Ammon's horn (tissue), 1 donor: ENCODE measurements around the gene ABCC9.

Experiments
- DNase-seq: peaks from one replicate; pipeline ENCODE4 v3.0.0-alpha.2; 2016; ENCODE audit warnings: low spot score

The ABCC9 gene

DNA sequence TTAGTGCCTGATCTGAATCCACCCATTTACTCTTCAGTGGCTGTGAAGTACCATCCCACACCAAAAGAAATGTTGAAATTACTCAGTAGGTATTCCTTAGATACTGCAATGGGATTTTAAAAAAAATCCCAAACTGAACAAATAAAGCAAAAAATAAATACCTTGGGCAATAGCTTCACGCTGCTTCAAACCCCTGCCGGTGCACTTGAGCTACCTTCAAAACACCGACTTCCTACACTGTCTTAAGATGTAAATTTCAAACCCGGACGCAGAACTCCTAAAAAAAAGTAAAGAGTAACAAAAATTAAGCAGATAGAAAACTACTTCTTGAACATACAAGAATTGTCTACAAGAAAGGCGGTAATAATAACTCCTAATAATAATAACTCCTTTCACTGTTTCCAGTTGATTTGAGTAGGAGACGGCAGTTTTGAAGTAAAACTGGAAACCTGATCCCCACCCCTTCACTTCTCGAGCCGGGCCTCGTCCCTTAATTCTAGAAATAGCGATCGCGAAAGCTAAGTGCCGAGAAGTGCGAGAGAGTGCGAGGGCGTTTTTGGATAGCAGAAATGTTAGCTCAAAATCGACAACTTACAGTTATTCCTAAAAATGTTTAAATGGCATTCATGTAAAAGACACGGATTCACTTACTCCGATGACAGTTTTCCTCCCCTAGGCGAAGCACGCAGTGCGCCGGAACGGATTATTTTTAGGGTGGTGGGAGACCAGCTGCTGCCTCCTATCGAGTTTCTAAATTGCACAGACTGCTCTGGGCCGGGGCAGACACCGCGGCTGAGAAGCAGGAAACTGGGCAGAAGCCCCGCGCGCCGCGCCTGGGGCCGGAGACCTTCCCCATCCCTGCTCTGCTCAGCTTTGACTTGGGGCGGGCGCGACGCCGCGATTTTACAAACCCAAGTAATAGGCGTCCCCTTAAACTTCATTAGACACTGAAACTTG is at the start of gene ABCC9:
TSS of gene ABCC9 (minus strand) at position 878 of the 957 bp plus-strand sequence. CDS start 4,752 bp downstream, outside the sequence.
- peak; percentile 14 for DNase-seq

DNA sequence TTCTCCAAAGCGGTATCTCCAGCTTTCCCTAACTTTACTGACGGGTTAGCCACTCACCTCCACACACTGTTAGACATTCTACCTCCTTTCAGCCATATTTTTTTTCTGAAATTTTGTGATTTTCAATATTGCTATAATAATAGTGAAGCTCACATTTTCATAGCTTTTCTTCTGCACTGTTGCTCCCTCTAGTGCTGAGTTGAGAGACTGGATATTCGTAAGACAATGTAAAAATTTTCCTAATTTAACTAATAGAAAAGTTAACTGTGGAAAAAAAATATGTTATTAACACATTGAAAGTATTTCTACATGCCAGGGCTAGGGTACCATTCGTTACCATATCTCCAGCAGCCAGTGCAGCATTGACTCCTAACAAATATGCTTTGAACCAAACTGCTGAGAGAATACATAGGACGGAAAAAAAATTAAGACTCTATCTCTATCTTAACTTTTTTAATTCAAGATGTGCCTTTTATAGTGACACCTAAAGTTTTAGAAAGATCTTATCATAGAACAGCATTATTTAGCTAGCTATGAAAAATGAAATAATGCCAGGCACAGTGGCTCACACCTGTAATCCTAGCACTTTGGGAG is 48.7 kb upstream of the ABCC9 start:
- peak; percentile 39 for DNase-seq

DNA sequence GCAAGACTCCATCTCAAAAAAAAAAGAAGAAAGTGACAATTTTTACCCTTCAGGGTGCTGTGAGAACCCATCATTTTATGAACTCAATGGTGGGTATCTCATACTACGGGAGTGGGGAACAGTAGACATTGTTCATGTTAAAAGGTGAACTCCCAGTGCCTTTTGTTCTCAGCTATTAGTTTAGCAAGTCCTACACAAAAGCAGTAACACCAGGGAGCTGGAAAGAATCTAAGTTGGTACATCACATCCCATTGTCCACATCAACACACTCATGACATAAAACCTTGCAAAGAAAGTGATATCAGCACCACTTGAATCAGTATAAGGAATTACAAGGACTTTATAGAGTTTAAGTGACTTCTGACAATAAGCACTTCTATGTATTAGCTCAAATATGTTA is 47.4 kb upstream of the ABCC9 start:
- no peak for DNase-seq

DNA sequence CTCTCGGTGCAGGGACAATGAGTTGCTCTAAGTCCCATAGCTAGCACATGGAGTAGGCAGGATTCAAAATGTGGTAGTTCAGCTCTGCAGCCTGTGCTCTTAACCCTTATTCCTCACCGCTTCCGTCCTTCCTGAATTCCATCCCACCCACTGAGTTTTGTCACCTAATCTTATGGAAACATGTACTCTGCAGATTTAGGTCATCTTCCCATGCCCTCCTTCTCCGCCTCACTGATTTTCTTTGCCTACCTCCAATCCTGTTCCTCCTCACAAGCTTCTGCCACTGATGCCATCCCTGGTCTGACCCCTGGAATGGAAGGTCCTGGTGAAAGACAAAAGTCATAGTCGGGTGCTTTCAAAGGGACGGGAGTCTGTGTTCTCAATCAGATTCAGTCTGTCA is 46.5 kb upstream of the ABCC9 start:
- no peak for DNase-seq

DNA sequence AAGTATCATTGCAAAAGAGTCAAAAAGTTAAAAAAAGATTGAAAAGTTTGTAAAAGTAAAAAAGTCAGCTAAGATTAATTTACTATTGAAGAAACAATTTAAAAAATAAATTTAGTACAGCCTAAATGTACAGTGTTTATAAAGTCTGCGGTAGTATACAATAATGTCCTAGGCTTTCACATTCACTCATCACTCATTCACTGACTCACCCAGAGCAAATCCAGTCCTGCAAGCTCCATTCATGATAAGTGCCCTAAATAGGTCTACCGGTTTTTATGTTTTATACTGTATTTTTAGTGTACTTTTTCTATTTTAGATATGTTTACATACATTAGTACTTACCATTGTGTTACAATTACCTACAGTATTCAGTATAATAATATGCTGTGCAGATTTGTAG is 43.9 kb upstream of the ABCC9 start:
- DNase-seq = no peak

DNA sequence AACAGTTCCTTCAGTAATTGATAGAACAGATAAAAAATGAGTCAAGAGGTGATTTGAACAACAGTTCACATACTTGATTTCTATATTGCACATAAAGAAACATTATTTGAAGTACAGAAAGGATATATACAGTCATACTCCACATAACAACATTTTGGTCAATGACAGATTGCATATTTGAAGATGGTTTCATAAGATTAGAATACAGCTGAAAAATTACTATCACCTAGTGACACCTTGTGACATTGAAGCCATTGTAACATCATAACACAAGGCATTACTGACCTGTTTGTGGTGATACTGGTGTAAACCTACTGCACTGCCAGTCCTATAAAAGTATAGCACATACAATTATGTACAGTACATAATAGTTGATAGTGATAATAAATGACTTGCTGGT is 43.1 kb upstream of the ABCC9 start:
- no peak for DNase-seq

DNA sequence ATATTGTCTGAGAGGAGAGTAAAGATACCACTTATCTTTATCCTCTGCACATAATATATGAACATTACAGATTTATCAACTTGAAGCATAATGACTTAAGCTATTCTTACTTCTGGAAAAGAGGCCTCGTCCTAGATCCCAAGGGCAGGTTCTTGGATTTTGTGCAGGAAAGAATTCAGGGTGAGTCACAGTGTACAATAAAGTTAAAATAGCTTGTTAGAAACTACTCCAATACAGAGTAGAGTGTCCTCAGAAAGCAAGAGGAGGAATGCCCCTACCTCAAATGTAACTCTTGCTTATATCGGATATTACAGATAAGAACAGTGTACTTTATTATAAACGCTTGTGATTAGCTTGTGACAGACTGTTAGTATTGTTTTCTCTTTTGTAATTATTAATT is 41.9 kb upstream of the ABCC9 start:
- DNase-seq = no peak

DNA sequence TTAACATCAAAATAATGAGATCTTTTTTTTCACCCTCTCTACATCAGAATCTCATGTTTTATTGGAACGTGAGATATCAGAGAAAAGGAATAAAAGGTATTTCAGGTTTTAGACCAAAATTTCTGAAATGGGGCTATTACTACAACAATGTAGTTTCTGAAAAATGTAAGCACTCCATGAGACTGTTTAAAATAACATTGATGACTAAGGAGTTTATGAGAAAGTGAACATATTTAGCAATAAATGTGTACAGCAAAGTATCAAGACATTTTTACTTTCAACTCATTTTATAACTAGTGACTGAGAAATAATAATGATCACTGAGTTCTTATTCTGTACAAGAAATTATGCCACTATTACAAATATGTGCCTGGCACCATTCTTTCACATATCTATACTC is 39.3 kb upstream of the ABCC9 start:
- DNase-seq = no peak

DNA sequence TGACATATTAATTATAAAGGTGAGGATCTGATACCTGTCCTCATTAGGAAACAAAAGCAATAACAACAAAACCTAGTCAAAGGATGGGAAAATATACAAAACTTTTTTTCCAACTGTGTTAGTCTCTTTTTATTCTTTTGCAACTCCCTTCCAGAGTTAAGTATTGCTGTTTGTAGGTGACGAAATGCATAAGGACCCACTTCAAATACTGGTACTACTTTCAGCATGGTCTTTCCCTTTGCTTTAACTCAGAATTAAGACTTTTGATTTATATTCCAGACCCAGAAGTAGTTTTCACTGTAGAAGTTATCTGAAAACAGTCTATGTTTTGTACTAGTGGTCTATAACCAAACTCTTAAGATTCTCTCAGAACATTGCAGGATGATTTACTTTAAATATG is 34.1 kb upstream of the ABCC9 start:
- DNase-seq = no peak

DNA sequence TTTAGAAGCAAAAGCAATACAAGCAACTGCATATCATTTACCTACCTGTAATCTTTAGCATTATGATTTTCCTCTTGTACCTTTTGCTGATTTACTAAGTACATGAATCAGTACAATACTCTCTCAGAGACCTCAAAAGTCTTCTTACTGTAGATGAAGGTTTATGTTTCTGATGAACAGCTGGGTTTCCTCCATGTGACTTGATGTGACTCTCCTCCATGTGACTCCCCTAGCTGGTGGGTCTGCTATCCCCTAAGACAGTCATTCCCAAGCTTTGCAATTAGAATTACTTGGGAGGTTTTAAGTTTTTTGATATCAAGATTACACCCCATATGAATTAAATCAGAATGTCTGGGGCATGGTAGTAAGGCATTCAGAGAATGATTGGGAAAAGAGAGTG is 32.0 kb upstream of the ABCC9 start:
- DNase-seq = no peak

DNA sequence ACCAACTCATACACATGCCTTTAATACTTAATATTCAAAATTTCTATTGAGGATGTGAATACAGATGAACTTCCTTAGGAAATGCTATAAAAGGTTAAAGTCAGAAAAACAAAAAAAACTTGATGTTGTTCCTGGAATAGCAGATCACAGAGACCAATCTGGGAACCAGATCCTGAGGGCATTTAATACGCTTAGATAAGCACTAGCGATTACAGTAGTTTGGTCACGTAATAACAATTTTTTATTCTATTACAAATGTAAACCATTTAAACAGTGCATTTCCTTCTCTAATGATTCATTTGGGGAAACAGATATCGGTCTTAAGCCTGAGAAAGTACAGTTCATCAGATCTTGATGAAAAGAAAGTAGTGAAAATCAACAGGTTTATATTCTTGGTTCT is 30.8 kb upstream of the ABCC9 start:
- DNase-seq = no peak

DNA sequence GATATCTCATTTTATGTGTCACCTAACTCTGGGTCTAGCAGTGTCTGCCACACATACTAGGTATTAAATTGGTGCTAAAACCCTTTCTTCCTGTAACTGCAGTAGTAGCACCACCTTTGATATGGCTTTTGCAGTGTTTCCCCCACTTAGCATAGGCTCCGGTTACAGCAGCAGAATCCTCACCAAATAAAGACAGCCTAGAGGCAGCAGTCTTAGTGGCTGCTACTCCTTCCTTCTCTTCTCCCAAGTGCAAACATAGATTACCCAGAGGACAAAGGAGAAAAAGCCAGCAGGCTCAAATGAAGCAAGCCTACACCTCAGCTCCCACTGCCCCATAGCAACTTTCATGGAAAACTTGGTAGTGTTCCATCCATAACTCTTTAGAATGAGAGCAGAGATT is 30.1 kb upstream of the ABCC9 start:
- DNase-seq = no peak

DNA sequence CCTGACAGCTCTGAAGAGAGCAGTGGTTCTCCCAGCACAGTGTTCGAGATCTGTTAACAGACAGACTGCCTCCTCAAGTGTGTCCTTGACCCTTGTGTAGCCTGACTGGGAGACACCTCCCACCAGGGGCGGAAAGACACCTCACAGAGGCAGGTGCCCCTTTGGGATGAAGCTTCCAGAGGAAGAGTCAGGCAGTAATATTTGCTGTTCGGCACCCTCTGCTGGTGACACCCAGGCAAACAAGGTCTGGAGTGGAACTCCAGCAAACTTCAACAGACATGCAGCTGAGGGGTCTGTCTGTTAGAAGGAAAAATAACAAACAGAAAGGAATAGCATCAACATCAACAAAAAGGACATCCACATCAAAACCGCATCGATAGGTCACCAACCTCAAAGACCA is 21.6 kb upstream of the ABCC9 start:
- no peak for DNase-seq

DNA sequence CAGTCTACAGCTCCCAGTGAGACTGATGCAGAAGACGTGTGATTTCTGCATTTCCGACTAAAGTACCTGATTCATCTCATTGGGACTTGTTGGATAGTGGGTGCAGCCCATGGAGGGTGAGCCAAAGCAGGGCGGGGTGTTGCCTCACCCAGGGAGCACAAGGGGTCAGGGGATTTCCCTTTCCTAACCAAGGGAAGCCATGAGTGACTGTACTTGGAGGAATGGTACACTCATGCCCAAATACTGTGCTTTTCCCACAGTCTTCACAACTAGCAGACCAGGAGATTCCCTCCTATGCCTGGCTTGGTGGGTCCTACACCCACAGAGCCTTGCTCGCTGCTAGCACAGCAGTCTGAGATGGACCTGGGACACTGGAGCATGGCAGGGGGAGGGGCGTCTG is 21.0 kb upstream of the ABCC9 start:
- no peak for DNase-seq

DNA sequence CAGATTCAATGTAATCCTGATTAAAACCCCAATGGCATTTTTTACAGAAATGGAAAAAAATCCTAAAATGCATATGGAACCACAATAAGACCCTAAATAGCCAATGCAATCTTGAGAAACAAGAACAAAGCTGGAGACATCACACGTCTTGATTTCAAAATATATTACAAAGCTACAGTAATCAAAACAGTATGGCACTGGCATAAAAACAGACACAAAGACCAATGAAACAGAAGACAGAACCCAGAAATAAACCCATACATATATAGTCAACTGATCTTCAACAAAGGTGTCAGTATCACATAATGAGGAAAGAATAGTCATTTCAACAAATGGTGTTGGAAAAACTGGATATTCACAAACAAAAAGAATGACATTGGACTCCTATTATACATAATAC is 9.4 kb upstream of the ABCC9 start:
- DNase-seq = no peak

DNA sequence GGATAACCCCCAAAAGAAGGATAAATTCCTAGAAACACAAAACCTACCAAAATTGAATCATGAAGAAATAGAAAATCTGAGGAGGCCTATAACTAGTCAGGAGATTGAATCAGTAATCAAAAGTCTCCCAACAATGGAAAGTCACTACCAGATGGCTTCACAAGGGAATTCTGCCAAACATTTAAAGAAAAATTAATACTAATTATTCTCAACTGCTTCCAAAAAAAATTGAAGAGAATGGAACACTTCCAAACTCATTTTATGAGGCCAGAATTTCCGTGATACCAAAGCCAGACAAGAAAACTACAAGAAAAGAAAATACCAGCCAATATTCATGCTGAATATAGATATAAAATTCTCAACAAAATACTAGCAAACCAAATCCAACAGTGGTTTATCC is 7.8 kb upstream of the ABCC9 start:
- DNase-seq = no peak

DNA sequence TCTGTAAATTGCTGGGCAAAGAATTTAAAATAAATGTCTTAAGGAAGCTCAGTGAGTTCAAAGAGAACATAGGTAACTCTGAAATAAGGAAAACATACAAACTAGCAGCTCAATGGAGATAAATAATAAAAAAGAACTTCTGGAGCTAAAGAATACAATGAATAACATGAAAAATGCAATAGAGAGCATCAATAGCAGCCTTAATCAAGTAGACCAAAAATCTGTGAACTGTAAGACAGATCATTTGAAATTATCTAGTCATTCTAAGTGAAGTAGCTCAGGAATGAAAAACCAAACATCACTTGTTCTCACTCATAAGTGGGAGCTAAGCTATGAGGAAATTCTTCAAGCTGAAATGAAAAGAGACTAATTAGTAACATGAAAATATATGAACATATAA is 5.8 kb upstream of the ABCC9 start:
- no peak for DNase-seq

DNA sequence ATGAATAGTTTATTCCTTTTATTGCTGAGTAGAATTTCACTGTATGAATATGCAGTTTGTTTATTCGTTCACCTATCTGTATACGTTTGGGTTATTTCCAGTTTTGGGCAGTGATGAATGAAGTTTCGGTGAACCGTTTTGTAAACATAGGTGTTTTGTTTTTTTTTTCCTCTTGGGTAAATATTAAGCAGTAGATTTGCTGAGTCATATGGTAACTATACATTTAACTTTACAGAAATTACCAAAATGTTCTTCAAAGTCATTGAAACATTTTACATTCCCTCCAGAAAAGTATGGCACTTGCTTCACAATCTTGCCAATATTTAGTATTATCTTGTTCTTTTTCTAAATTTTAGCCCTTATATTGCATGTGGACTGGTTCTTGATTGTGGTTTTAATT is 3.8 kb upstream of the ABCC9 start:
- no peak for DNase-seq

DNA sequence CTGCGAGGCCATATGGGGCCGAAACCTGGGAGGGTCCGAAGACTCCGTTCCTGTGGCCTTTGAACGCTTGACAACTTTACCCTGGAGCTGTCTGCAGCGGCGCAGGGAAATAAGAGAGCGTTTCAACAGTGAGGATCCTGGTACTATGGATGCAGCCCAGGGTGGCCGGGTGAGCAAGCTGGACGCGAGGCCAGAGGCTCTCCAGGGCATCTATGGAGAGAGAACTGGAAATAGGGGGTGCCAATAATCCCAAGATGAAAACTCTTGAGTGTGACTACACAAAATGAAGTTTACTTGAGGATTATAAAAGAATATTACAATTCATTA is 1.1 kb upstream of the ABCC9 start:
- no peak for DNase-seq

DNA sequence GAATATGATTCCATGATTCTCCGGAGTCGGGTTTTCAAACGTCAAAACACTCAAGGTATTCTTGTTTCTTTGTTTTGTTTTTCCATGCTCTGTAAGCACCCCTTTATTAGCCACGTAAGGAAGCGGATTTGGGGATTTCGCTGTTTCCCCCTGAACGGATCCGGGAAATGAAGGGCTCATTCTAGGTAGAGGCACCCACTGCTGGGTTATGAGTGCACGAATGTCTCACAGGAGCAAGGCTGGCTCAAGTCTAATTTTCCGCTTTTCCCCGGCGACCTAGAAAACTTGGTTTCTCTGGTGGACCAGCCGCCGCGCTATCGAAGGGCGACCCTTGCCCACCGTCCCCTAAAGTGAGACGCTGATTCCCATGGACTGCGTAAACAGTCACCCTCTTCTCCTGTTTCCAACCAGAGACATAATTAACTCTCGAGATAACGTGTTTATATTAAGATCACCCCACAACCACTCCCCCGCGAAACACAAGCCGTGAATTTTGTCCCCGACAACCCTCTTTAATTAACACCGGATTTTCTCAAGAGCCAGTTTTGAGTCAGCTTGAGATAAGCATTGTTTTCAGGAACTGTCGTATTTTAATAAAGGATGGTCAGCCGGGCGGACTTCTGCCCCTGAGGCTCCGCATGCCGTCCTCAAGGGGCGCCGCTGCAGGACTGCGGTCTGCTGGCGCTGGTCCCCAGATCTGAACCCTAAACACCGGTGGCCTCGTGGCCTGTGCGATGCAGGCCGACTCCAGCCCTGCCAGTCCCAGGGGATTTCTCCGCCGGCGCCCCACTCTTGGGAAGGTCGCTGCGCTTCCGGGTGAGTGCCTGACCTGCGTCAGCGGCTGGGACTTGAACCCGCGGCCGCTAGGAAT is 515 bp upstream of the ABCC9 start:
- peak; percentile 11 for DNase-seq

DNA sequence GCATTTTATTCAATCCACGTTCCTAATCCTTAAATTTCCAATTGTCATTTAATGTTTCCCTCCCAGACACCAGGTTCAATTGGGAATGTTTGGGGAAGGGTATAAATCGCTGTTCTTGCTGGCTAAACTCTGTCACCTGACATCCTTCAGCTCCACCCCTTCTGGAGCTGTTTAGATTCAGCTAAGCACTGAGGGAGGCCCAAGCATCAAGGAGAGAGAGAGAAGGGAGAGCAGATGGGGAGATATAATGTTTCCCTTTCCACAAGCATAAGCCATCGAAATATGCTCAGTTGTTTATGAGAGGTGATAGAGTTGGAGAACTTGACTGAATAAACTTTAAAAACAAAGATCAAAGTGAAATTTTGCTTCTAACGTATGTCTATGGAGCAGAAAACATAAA is 1.8 kb downstream of the ABCC9 start:
- no peak for DNase-seq

DNA sequence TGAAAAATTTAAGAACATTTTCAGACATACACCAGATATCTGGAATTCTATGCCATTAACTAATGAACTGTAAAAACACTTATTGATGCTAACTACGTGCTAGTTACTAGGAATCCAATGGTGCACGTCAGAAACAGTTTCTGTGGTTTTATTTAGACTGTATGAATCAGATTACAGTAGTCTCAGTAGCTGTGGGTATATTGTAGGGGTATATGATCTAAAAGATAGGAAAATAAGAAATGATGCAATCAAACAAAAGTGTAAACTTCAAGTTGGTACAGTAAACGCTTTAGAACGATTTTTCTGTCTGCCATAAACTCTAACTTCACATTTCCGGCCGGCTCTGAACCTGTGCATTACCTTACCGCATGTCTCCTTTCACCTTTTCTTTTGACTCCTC is 2.3 kb downstream of the ABCC9 start:
- DNase-seq = no peak

DNA sequence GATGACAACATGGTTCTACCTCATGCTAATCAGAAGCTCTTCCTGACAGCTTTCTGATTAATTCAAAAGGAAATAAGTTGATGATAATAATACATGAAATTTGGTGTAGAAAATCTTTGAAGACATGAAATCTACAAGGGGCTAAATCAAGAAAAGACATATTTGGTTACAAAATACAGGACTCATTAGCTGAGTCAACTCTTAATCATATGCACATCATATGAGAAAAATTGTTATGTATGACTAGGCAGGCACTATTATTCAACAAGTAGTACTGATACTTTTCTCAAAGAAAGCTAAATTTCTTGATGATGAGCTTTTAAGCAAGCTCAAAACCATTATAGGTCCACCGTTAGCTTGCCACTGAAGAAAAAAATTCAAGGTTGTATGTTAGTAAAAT is 7.1 kb downstream of the ABCC9 start:
- DNase-seq = no peak
